HL-60/S4 treated with retinoic acid at 250 ng/mL for 4 days and 3 days (cell line): Measurements from ENCODE around the gene CYP2U1.
"Not testable (repeated sequence)": the region's sequence is repeated elsewhere in the genome, so short reads cannot be mapped to it uniquely, and the experiment has no call there.

ENCODE experiments used
- in situ Hi-C: fragments of 300-500 bp; cut with MboI; formaldehyde crosslinking; loops from 2 replicates; pipeline ENCODE4 v1.7.0; 2022; ENCODE audit warnings: low sequenced_read_pairs

The CYP2U1 gene

DNA sequence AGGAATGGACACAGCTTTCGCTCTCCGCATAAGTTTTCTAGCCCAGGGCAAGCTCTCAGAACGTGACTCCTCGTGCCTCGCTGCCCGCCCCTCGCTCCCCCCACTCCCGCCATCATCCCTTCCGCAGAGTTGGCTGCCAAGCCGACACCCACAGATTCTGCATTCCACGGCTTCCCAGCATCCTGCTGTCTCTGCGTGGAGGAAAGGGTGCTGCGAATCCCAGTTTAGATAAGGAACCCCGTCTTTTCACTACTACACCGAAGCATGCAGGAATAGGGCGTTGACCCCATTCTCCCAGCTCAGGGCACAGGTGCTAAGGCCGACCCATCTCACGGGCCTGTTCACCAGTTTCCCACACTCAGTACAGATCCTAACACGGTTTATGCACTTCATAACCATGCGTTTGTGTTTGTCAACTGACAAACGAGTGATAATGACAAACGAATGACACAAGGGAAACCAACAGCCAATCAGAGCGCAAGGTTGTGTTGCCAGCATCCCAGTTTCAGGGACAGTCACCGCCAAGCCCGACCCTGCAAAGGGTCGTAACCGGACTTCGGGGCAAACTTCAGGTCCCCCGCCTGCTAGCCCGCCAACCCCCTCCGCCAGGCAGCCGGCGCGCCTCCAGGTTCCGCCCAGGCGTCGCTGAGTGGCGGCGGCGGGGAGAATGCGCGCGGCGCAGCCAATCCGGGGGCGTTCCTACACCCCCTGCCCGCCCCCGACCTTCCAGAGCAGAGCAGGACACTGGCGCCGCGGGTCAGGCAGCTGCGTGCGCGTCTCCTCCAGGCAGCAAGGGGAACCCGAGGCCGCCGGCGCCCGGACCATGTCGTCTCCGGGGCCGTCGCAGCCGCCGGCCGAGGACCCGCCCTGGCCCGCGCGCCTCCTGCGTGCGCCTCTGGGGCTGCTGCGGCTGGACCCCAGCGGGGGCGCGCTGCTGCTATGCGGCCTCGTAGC, at the start of gene CYP2U1:
CYP2U1 (plus strand) TSS at position 729 of the 954 bp plus-strand sequence; CDS start at position 824, 95 bp downstream.
- in situ Hi-C loops, result no loop called here

- in situ Hi-C loops, result no loop called here
Observed at GRCh38 chr4:107885865-107886264, 45.5 kb upstream of the CYP2U1 start.

DNA sequence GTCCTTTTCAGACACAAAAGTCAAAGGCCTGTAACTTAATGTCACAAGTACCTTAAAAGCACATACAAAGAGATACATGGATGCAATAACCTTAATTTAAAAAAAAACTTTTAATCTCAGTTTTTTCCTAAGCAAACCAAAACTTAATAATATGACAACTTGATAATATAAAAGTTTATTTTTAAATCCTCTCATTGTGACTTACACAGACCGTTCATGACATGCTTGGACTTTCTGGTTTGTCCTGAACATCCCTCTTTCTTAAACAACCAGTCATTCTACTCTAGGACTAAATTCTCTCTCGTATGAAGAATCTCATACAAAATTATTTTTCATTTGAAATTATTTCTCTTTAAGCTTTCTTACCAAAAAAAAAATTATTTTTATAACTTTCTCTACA, 43.1 kb upstream of the CYP2U1 start:
- in situ Hi-C loops, result no loop called here

DNA sequence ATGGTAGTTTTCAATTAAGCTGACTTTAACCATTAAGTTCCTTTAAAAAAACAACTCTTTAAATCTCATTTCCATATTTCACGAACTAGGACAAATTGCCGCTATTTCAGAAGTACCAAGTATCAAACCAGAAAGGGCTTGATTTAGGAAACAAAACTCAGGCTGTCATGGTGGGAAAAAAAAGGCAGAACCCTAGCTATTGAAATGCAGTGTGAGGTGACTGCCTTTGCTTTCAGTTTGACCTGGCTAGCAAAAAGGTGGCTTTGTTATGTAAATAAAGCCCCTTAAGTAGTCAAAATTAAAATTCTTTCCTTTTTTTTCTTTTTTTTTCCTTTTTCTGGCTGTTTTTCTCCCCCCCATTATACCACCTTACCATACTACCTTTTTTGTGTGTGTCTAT, 40.6 kb upstream of the CYP2U1 start:
- in situ Hi-C loops, result no loop called here

- in situ Hi-C loops, result no loop called here
Observed at GRCh38 chr4:107891299-107891698, 40.0 kb upstream of the CYP2U1 start.

GRCh38 chr4:107893171-107894137, 37.9 kb upstream of the CYP2U1 start:
- in situ Hi-C loops, result no loop called here

- in situ Hi-C loops, result no loop called here
Observed at GRCh38 chr4:107894138-107894603, 37.2 kb upstream of the CYP2U1 start.

- in situ Hi-C loops, result no loop called here
Observed at GRCh38 chr4:107896158-107896645, 35.1 kb upstream of the CYP2U1 start.

DNA sequence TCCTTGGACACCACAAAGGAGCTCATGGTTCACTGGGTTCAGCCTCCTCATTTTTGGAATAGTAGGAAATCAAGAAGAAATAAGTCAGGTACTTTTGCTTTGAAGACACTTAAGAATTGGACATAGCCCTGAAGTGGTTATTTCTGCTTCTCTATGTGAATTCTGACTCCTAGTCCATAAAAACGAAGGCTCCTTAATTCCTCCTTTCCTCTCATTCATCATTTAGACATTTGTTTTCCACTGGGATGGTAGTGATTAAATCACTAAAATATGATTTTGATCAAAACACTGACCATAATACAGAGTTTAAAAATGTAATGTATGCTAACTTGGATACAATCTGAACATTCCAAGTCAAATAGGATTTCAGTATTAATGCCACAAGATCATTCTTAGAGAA, 34.7 kb upstream of the CYP2U1 start:
- in situ Hi-C loops, result no loop called here

DNA sequence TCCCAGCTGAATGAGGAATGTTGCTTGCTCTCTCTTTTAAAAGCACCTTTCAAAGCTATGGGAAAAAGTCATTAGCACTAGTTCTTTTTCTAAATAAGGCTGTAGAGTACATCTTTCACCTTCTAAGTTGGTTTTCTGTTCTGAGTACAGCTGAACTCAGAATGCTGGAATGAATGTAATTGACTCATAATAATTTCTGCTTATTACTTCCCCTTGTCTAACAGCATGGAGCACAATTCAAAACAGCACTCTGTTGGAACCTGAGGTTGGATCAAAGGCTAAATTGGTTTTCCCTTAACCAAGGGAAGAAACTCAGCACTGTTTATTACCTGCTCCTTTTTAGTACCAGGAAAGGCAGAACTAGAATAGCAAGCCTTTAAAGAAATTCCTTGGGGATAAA, 33.5 kb upstream of the CYP2U1 start:
- in situ Hi-C loops, result no loop called here

GRCh38 chr4:107900067-107900466, 31.3 kb upstream of the CYP2U1 start:
- in situ Hi-C loops, result no loop called here

DNA sequence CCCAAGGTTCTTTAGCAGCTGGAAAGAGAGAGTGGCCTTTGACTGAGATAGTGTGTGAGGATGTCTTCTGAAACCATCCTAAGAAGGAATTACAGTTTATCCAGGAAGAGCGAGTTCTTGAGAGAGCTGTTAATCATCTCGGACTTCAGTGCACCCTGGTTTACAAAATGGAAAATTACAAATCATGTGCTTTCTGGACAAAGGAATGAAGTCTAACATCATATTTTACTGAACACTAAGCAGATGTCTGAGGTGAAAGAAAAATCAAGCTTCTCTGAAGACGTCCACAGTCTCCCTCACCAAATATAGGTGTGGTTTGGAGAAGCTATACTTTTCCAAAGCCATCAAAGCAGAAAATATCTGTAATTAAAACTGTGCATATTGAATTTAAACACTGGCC, 30.8 kb upstream of the CYP2U1 start:
- in situ Hi-C loops, result no loop called here

DNA sequence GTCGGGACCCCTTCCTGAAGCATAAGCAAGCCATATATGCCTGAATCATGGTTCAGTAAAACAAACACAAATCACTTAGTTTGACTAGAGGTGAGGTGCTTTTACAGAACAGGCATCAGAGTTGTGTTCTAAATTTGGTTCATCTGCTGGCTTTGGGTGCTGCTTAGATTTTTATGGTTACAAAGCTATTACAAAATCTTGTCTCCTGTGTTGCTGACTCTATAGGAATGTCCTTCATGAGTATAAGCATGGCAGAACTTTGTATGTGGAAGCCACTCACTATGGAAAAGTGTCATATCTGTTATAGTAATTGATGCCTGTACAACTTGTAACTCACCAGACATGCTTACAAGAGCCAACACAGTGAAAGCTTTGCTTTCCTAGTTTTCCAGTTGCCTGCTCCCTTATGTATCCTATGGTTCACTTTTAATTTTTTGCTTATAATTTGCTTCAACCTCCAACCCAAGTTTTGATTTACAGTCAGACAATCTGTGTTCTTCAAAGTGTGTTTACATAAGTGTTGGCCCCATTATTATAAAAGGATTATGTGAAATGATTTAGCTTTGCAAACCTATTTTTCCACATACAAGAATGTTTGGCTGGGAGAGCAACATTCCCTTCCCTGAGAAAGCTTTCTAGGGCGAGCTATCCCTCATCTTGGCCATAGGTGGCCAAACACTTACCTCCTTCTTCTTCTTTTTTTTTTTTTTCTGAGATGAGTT, 30.0 kb upstream of the CYP2U1 start:
- in situ Hi-C loops, result no loop called here

- in situ Hi-C loops, result no loop called here
Observed at GRCh38 chr4:107902715-107903114, 28.6 kb upstream of the CYP2U1 start.

DNA sequence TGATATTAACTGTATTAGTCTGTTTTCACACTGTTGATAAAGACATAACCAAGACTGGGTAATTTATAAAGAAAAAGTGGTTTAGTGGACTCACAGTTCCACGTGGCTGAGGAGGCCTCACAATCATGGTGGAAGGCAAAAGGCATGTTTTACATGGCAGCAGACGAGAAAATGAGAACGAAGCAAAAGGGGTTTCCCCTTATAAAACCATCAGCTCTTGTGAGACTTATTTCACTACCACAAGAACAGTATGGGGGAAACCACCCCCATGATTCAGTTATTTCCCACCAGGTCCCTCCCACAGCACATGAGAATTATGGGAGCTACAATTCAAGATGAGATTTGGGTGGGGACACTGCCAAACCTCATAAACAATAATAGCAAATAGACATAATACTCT, 26.3 kb upstream of the CYP2U1 start:
- in situ Hi-C loops, result not testable (repeated sequence)

DNA sequence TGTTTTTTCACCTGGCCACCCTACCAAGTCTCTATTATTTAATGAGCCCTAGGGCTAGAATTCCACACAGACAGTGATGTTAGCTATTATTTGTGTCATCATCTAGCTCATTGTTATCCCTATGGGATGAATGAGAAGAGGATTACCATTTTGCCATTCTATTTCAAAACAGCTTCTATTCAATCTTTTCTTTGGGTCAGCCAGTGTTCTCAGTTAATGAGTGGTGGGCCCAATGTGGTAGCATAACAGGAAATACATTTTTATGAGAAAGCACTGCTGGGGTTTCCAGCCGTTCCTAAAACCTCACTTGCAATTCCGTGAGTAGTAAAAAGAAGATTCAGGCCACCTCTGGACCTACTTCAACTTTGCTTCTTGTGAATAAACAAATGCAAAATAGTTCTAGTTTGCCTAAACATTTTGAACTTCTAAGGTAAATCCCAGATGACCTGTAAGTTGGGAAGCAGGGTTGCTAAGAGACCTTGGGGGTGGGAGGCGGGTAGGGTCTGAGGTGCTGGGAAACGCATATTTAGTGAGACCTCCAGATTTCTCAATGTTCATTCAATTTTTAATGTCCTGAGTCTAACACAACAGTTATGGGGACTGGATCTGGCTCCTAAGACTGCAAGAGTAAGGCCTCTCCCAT, 24.8 kb upstream of the CYP2U1 start:
- in situ Hi-C loops, result no loop called here

- in situ Hi-C loops, result no loop called here
Observed at GRCh38 chr4:107908377-107908776, 23.0 kb upstream of the CYP2U1 start.

GRCh38 chr4:107913283-107913899, 18.0 kb upstream of the CYP2U1 start:
- in situ Hi-C loops, result loop anchor here (10.0 kb wide), 1 partner anchor 159 kb away; no protein-coding TSS in a partner anchor

- in situ Hi-C loops, result loop anchor here (10.0 kb wide), 1 partner anchor 160 kb away; no protein-coding TSS in a partner anchor
Observed at GRCh38 chr4:107915220-107915619, 16.1 kb upstream of the CYP2U1 start.
